ENCODE data around the gene INVS.

GRCh38 chr9:100295240-100295639, 196.2 kb downstream of the INVS start:
- TF ChIP-seq POLR2AphosphoS2 (IDR thresholded peaks at IDR 0.05; ENCODE audit: low read depth, low read length) (no peak), ERF (CRISPR knock-in tag; IDR thresholded peaks at IDR 0.05) (no peak), POLR2G (IDR thresholded peaks at IDR 0.05; ENCODE audit: low read depth, low read length) (no peak), EHMT2 (IDR thresholded peaks at IDR 0.05; ENCODE audit: borderline replicate concordance, low read depth, low read length) (no peak), POLR2AphosphoS5 (IDR thresholded peaks at IDR 0.05; ENCODE audit: low read depth, low read length) (no peak), GABPB1 (CRISPR knock-in tag; IDR thresholded peaks at IDR 0.05) (no peak), IKZF1 (IDR thresholded peaks at IDR 0.05) (no peak)

Measured in HepG2 (cell line).